Sciatic nerve (tissue), 2 donors: Measurements from ENCODE around the gene TOP2A. TPM values are rescaled to one million over a fixed set of nuclear protein-coding genes. Genes with fewer than 3 reads are reported as not detected.

Experiments used
- ATAC-seq: fragments of 200-7000 bp; cut with Tn5 transposase; one replicate; pipeline ENCODE4 v1.9.1; 2020; ENCODE audit warnings: mild to moderate bottlenecking, moderate library complexity
- DNase-seq: peaks from one replicate; pipeline ENCODE4 v3.0.0-alpha.2; 2020; ENCODE audit warnings: low spot score
- intact Hi-C: fragments of 100-400 bp; cut with DNase I; formaldehyde crosslinking; loops from one replicate; pipeline ENCODE4 v1.14.2; 2022
- total RNA-seq: library from RNA; stranded (reverse); fragmentation: NEBNext Ultra II Directional; extraction: Animal tissue kit (Norgen Biotek cat#: 25700); gene quantifications from one replicate; pipeline ENCODE4 v1.2.1, GENCODE V29; 2021
- donor health status: DM: no; HTN: no; CAD: no.
- donor health status: DM: no; HTN: no; CAD: no.

Gene TOP2A
- total RNA-seq, 1 donor from 2014 or later: 1.4 TPM

- no peak for DNase-seq
- intact Hi-C loops: no loop called here
- ATAC-seq: no peak
Measured at GRCh38 chr17:40456396-40456951, 38.8 kb upstream of the TOP2A start.

GRCh38 chr17:40454613-40454995, 36.9 kb upstream of the TOP2A start:
- no peak for DNase-seq
- ATAC-seq: no peak
- intact Hi-C loops: no loop called here

GRCh38 chr17:40453881-40454612, 36.4 kb upstream of the TOP2A start:
- ATAC-seq (no peak), DNase-seq (no peak)
- intact Hi-C loops: no loop called here

- ATAC-seq: no peak
- DNase-seq: no peak
Measured at GRCh38 chr17:40452921-40453378, 35.3 kb upstream of the TOP2A start.

GRCh38 chr17:40452216-40452787, 34.6 kb upstream of the TOP2A start:
- ATAC-seq: peak; percentile 82
- intact Hi-C loops: no loop called here
- DNase-seq: no peak

More at GRCh38 chr17:40452921-40453378, 35.3 kb upstream of the TOP2A start:
- intact Hi-C loops: no loop called here

GRCh38 chr17:40451420-40451819, 33.7 kb upstream of the TOP2A start:
- intact Hi-C loops: no loop called here
- DNase-seq (peak; percentile 88), ATAC-seq (peak; percentile 67)

- DNase-seq (no peak), ATAC-seq (no peak)
- intact Hi-C loops: no loop called here
Measured at GRCh38 chr17:40450175-40450574, 32.5 kb upstream of the TOP2A start.

GRCh38 chr17:40448639-40449261, 31.1 kb upstream of the TOP2A start:
- no peak for DNase-seq
- intact Hi-C loops: loop anchor here (5.0 kb wide), 1 partner anchor 1991 kb away; no protein-coding TSS in a partner anchor
- ATAC-seq: peak; percentile 3

GRCh38 chr17:40448213-40448638, 30.5 kb upstream of the TOP2A start:
- DNase-seq (peak; percentile 76), ATAC-seq (no peak)

GRCh38 chr17:40447806-40448205, 30.1 kb upstream of the TOP2A start:
- intact Hi-C loops: loop anchor here (5.0 kb wide), 1 partner anchor 1991 kb away; no protein-coding TSS in a partner anchor
- DNase-seq (no peak), ATAC-seq (no peak)

More at GRCh38 chr17:40448213-40448638, 30.5 kb upstream of the TOP2A start:
- intact Hi-C loops: loop anchor here (5.0 kb wide), 1 partner anchor 1991 kb away; no protein-coding TSS in a partner anchor

GRCh38 chr17:40447148-40447644, 29.5 kb upstream of the TOP2A start:
- DNase-seq (no peak), ATAC-seq (peak; percentile 53)
- intact Hi-C loops: loop anchor here (5.0 kb wide), 1 partner anchor 1990 kb away; no protein-coding TSS in a partner anchor

- DNase-seq (no peak), ATAC-seq (no peak)
- intact Hi-C loops: loop anchor here (5.0 kb wide), 1 partner anchor 1989 kb away; no protein-coding TSS in a partner anchor
Measured at GRCh38 chr17:40445751-40446468, 28.2 kb upstream of the TOP2A start.

- no peak for DNase-seq
- peak; percentile 1 for ATAC-seq
- intact Hi-C loops: loop anchor here (5.0 kb wide), 2 partner anchors 33 to 88 kb away; no protein-coding TSS in a partner anchor
Measured at GRCh38 chr17:40443988-40444899, 26.5 kb upstream of the TOP2A start.

GRCh38 chr17:40443196-40443987, 25.7 kb upstream of the TOP2A start, which contains the start of gene IGFBP4:
TSS of gene IGFBP4 (plus strand) at chr17:40443450. CDS start at chr17:40443736, 286 bp downstream.
- intact Hi-C loops: loop anchor here (5.0 kb wide), 2 partner anchors 34 to 89 kb away; no protein-coding TSS in a partner anchor
- DNase-seq: peak; percentile 92
- peak; percentile 74 for ATAC-seq

GRCh38 chr17:40442392-40443195, 24.9 kb upstream of the TOP2A start:
- peak; percentile 86 for DNase-seq
- intact Hi-C loops: loop anchor here (5.0 kb wide), 2 partner anchors 35 to 90 kb away; no protein-coding TSS in a partner anchor
- ATAC-seq: peak; percentile 23

- DNase-seq: no peak
- ATAC-seq: no peak
- intact Hi-C loops: loop anchor here (5.0 kb wide), 2 partner anchors 37 to 92 kb away; no protein-coding TSS in a partner anchor
Measured at GRCh38 chr17:40440166-40440565, 22.5 kb upstream of the TOP2A start.
